ENCODE data around the gene IFFO2.
A peak's percentile ranks its signal among the peaks of the same experiment; 100 is the strongest.

IFFO2 gene

GRCh38 chr1:18883636-18884418 is 72.6 kb downstream of the IFFO2 start:
- TF ChIP-seq TEAD4 (IDR thresholded peaks at IDR 0.05) (peak; percentile 23; the same call in 1 of the 2 replicates), TCF12 (IDR thresholded peaks at IDR 0.05; ENCODE audit: low read depth) (no peak), NFIC (IDR thresholded peaks at IDR 0.05) (no peak), TAF1 (IDR thresholded peaks at IDR 0.05; ENCODE audit: low read depth) (no peak), EGR1 (IDR thresholded peaks at IDR 0.05) (no peak), ZBTB7A (IDR thresholded peaks at IDR 0.05; ENCODE audit: low read depth) (no peak), EP300 (IDR thresholded peaks at IDR 0.05; ENCODE audit: borderline replicate concordance) (no peak), CREB1 (IDR thresholded peaks at IDR 0.05; ENCODE audit: low read depth) (no peak), YY1 (IDR thresholded peaks at IDR 0.05; ENCODE audit: low read depth) (no peak), REST (IDR thresholded peaks at IDR 0.05; ENCODE audit: low read depth) (no peak), RAD21 (IDR thresholded peaks at IDR 0.05; ENCODE audit: low read depth) (peak; percentile 81)

GRCh38 chr1:18883079-18883478 is 73.4 kb downstream of the IFFO2 start:
- TF ChIP-seq USF1 (IDR thresholded peaks at IDR 0.05): no peak
- TF ChIP-seq TCF12 (IDR thresholded peaks at IDR 0.05; ENCODE audit: low read depth): no peak
- TF ChIP-seq FOXM1 (IDR thresholded peaks at IDR 0.05; ENCODE audit: borderline replicate concordance, low read depth): no peak
- TF ChIP-seq TEAD4 (IDR thresholded peaks at IDR 0.05): no peak
- no peak for TF ChIP-seq EP300 (IDR thresholded peaks at IDR 0.05; ENCODE audit: borderline replicate concordance)
- no peak for TF ChIP-seq YY1 (IDR thresholded peaks at IDR 0.05; ENCODE audit: low read depth)
- TF ChIP-seq REST (IDR thresholded peaks at IDR 0.05; ENCODE audit: low read depth): no peak
- no peak for TF ChIP-seq MAX (IDR thresholded peaks at IDR 0.05)
- no peak for TF ChIP-seq RAD21 (IDR thresholded peaks at IDR 0.05; ENCODE audit: low read depth)
- no peak for TF ChIP-seq CREB1 (IDR thresholded peaks at IDR 0.05; ENCODE audit: low read depth)
- no peak for TF ChIP-seq CEBPB (IDR thresholded peaks at IDR 0.05)
- no peak for TF ChIP-seq EGR1 (IDR thresholded peaks at IDR 0.05)
- no peak for TF ChIP-seq TAF1 (IDR thresholded peaks at IDR 0.05; ENCODE audit: low read depth)
- no peak for TF ChIP-seq ZBTB7A (IDR thresholded peaks at IDR 0.05; ENCODE audit: low read depth)
- TF ChIP-seq NFIC (IDR thresholded peaks at IDR 0.05): no peak

- no peak for TF ChIP-seq EP300 (IDR thresholded peaks at IDR 0.05; ENCODE audit: borderline replicate concordance)
- no peak for TF ChIP-seq TAF1 (IDR thresholded peaks at IDR 0.05; ENCODE audit: low read depth)
- TF ChIP-seq CEBPB (IDR thresholded peaks at IDR 0.05): no peak
- no peak for TF ChIP-seq CREB1 (IDR thresholded peaks at IDR 0.05; ENCODE audit: low read depth)
- no peak for TF ChIP-seq USF1 (IDR thresholded peaks at IDR 0.05)
- no peak for TF ChIP-seq MAX (IDR thresholded peaks at IDR 0.05)
- no peak for TF ChIP-seq EGR1 (IDR thresholded peaks at IDR 0.05)
- no peak for TF ChIP-seq TEAD4 (IDR thresholded peaks at IDR 0.05)
- TF ChIP-seq ZBTB7A (IDR thresholded peaks at IDR 0.05; ENCODE audit: low read depth): no peak
- no peak for TF ChIP-seq RAD21 (IDR thresholded peaks at IDR 0.05; ENCODE audit: low read depth)
- TF ChIP-seq TCF12 (IDR thresholded peaks at IDR 0.05; ENCODE audit: low read depth): no peak
- TF ChIP-seq YY1 (IDR thresholded peaks at IDR 0.05; ENCODE audit: low read depth): no peak
Measured at GRCh38 chr1:18882486-18882885, 74.0 kb downstream of the IFFO2 start.

GRCh38 chr1:18881642-18882431 is 74.6 kb downstream of the IFFO2 start:
- TF ChIP-seq RAD21 (IDR thresholded peaks at IDR 0.05; ENCODE audit: low read depth) (no peak), CREB1 (IDR thresholded peaks at IDR 0.05; ENCODE audit: low read depth) (no peak), TCF12 (IDR thresholded peaks at IDR 0.05; ENCODE audit: low read depth) (no peak), EGR1 (IDR thresholded peaks at IDR 0.05) (no peak), USF1 (IDR thresholded peaks at IDR 0.05) (no peak), NFIC (IDR thresholded peaks at IDR 0.05) (no peak), FOXM1 (IDR thresholded peaks at IDR 0.05; ENCODE audit: borderline replicate concordance, low read depth) (no peak), EP300 (IDR thresholded peaks at IDR 0.05; ENCODE audit: borderline replicate concordance) (no peak), ZBTB7A (IDR thresholded peaks at IDR 0.05; ENCODE audit: low read depth) (no peak), REST (IDR thresholded peaks at IDR 0.05; ENCODE audit: low read depth) (no peak), YY1 (IDR thresholded peaks at IDR 0.05; ENCODE audit: low read depth) (no peak), MAX (IDR thresholded peaks at IDR 0.05) (no peak), CEBPB (IDR thresholded peaks at IDR 0.05) (no peak), TAF1 (IDR thresholded peaks at IDR 0.05; ENCODE audit: low read depth) (no peak), TEAD4 (IDR thresholded peaks at IDR 0.05) (no peak)

All from Ishikawa (cell line).